Cardiac septum (tissue), 1 donor: ENCODE data around the gene INSR. TPM values are rescaled to one million over a fixed set of nuclear protein-coding genes. Genes with fewer than 3 reads are reported as not detected.
"Not testable (repeated sequence)": the region's sequence is repeated elsewhere in the genome, so short reads cannot be mapped to it uniquely, and the experiment has no call there.

Source experiments
- DNase-seq: peaks from one replicate; pipeline ENCODE4 v3.0.0-alpha.2; 2020; ENCODE audit warnings: low spot score
- intact Hi-C: fragments of 100-400 bp; cut with DNase I; formaldehyde crosslinking; loops from one replicate; pipeline ENCODE4 v1.14.0; 2022
- total RNA-seq: library from RNA; stranded (reverse); fragmentation: NEBNext Ultra II Directional; extraction: Animal tissue kit (Norgen Biotek cat#: 25700); gene quantifications from one replicate; pipeline ENCODE4 v1.2.1, GENCODE V29; 2021
- donor health status: DM: no; HTN: no; CAD: no.

Gene INSR
- total RNA-seq, 1 donor from 2014 or later = 113 TPM

DNA sequence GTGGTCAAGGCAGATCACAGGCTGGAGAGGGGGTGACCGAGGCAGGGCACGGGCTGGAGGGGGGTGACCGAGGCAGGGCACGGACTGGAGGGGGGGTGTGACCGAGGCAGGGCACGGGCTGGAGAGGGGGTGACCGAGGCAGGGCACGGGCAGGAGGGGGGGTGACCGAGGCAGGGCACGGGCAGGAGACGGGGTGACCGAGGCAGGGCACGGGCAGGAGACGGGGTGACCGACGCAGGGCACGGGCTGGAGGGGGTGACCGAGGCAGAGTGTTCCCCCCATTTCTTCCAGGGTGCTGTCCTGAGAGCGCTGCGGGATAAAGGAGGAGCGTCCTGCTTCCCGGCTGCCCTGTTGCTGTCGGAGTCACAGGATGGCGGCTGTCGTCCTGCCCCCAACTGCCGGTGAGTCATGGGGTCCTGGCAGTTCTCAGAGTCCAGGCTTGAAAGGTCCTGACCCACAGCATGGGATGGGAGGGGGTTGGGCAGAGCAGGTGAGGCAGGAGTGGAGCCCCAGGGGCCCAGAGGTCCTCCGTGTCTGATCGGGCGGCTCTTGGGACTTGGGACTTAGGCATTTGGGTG, 219.4 kb downstream of the INSR start:
- intact Hi-C loops = no loop called here
- no peak for DNase-seq

DNA sequence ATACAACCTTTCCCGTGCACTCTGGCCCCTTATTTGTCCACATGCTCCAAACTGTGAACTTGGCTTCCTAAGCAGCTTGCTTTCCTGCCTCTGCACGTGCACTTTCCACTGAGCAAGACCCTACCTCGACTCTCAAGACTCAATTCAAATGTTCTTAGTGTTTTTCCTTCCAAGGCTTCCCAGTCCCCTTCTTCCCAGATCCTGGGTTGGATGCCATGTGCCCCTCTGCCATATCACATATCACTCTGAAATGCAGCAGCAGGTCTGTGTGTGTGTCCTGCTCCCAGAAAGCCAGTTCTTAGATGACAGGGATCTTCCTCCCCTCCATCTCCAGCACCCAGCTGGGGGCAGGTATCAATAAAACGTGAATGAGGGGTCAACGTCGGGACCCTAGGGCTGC, 221.7 kb downstream of the INSR start:
- intact Hi-C loops = no loop called here
- no peak for DNase-seq

DNA sequence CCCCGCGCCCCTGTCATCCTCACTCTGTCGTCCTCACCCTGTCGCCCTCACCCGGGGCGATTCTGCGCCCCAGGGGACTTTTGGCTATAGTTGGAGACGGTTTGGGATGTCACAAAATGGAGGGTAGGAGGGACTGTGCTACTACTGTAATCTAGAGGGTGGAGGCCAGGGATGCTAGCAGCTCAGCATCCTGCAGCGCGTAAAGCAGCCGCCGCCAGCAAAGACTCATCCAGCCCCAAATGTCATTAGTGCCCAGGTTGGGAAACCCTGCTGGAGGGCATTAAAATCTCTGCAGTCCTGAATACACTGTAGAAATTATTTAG, 224.3 kb downstream of the INSR start:
- DNase-seq = no peak
- intact Hi-C loops = no loop called here

DNA sequence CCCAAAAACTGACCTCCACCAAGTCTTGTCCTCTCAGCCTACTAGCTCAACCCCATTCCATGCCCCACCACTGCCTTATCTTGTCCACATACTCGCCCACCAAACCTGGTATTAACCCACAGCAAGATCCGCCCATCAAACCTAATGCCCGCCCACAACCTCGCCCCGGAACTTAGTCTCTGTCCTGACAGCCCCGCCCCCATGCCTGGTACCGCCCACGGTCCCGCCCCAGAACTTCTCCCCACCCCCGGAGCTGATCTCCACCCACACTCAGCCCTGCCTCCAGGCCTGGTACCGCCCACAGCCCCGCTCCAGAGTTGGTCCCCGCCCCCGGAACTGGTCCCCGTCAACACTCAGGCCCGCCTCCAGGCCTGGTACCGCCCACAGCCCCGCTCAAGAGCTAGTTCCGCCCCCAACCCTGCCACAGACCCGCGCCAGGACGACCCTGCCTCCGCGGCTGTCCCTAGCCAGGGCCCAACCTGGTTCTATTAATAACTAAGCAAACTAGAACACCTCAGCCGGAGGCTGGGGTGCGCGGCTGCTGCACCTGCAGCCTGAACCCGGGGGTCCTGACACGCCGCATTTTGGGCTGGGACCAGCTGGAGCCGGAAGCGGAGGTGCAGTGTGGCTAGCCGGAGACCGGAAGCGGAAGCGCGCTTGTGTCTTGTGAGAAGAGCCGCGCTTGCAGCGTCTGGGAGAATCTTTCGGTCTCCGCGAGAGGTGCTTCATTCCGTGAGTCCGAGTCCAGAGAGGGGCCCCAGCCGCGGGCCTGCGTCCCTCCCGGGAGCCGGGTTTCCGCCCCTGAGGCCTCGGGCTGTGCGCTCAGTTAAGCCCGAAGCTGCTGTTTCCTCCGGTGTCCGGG, 224.9 kb downstream of the INSR start, which contains the start of gene ZNF557:
ZNF557 (plus strand) TSS at position 662 of the 862 bp plus-strand sequence. CDS start 5,372 bp downstream, outside the sequence.
- peak; percentile 100 for DNase-seq
- intact Hi-C loops = no loop called here

DNA sequence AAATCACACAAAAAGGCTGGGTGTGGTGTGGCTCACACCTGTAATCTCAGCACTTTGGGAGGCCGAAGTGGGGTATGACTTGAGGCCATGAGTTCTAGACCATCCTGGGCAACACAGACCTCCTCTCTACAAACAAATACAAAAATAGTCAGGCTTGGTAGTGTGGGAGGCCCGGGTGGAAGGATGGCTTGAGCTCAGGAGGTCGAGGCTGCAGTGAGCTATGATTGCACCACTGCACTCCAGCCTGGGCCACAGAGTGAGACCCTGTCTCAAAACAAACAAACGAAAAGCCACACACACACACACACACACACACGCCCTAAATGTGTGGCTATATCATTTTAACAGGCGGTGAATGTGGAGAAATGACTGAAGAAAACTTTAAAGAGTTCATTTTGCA, 225.6 kb downstream of the INSR start:
- intact Hi-C loops = no loop called here
- DNase-seq = no peak

DNA sequence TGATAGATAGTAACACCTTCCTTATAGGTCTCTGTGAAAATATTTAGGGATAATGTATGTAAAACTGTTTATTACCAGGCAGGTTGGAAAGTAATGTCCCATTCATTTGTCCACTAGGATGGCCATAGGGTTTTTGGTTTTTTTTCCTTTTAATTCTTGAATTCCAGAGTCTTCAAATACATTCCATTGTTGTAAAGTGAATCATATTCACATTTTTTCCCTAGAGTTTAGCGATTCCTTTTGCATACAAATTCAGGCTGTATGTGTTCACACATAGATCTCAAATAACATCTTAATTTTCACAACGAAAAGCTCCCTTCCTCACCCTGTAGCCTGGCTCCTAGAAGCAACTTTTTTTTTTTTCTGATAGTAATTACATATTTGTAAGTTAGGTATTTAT, 226.5 kb downstream of the INSR start:
- intact Hi-C loops = no loop called here

DNA sequence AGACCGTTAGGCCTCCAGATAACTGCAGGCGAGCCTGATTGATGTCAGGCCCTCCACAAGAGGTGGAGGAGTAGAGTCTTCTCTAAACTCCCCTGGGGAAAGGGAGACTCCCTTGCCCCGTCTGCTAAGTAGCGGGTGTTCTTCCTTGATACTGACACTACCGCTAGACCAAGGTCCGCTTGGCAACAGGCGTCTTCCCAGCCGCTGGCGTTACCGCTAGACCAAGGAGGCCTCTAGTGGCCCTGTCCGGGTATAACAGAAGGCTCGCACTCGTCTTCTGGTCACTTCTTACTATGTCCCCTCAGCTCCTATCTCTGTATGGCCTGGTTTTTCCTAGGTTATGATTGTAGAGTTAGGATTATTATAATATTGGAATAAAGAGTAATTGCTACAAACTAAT, 227.1 kb downstream of the INSR start:
- DNase-seq, intact Hi-C loops: not testable (repeated sequence)

More for the DNA sequence above, 226.5 kb downstream of the INSR start:
- no peak for DNase-seq

DNA sequence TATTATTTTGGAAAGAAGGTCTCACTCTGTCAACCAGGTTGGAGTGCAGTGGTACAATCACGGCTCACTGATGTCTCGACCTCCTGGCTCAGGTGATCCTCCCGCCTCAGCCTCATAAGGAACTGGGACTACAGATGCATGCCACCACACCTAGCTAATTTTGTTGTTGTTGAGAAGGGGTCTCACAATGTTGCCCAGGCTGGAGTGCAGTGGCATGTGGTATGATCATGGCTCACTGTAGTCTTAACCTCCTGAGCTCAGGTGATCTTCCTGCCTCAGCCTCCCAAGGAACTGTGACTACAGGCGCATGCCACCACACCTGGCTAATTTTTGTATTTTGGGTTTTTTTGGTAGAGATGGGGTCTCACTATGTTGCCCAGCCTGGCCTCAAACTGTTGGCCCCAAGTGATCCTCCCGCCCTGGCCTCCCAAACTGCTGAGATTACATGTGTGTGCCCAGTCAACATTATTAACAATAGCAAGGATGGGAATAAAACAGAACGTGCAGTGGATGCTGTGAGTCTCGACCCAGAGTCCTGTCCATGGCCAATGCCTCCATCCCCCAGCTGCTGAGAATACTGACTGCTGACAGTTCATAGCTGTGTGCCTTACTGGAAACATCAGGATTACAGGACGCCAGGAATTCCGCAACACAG, 230.3 kb downstream of the INSR start:
- intact Hi-C loops = no loop called here

DNA sequence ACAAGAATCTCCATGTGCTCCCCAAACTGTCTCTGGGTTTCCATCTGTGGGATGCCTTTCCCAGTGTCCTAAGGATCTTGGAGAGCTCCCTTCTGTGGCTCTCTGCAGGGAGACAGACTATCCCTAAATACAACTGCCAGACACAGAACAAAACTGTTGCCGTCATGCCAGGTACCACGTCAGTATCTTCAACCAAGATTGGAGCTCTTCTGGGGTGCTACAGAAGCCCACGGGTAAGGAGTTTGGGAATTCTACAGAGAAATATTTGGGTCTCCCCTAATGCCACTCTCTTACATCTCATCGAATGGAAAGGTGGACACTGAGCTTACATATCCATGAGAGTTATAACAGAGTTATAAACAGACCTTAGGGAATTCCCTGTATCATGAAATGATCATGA, 230.9 kb downstream of the INSR start:
- intact Hi-C loops = no loop called here
- DNase-seq = no peak

More for the DNA sequence above, 230.3 kb downstream of the INSR start:
- no peak for DNase-seq

Other genes with a start within 250 kb of the INSR start
- not detected for gene MBD3L2, start 245.1 kb downstream of the INSR start, total RNA-seq
- not detected for gene MBD3L3, start 235.7 kb downstream of the INSR start, total RNA-seq
- 4.7 TPM for gene ZNF557, start 224.7 kb downstream of the INSR start, total RNA-seq
- 12.5 TPM for gene ARHGEF18, start 54.5 kb upstream of the INSR start, total RNA-seq
- 1.9 TPM for gene PEX11G, start 194.6 kb upstream of the INSR start, total RNA-seq
- gene ZNF358, start 221.7 kb upstream of the INSR start, total RNA-seq = 76.7 TPM
- 16.0 TPM for gene MCOLN1, start 228.2 kb upstream of the INSR start, total RNA-seq
- gene PNPLA6, start 241.3 kb upstream of the INSR start, total RNA-seq = 41.9 TPM